Stimulated activated CD4-positive, alpha-beta T cell treated with anti-CD3 and anti-CD28 coated beads, Interleukin-4, amount 100 ng/mL, for 24 hours (primary cell): ENCODE results near the gene LAMB4.
A peak's percentile ranks its signal among the peaks of the same experiment; 100 is the strongest.

Experiments used
- DNase-seq: peaks from one replicate; pipeline ENCODE4 v3.0.0-alpha.2; 2020

LAMB4 gene

GRCh38 chr7:108140671-108141070, 10.5 kb upstream of the LAMB4 start:
- DNase-seq, result no peak

- no peak for DNase-seq
Measured at GRCh38 chr7:108138911-108139310, 8.8 kb upstream of the LAMB4 start.

- DNase-seq, result no peak
Measured at GRCh38 chr7:108137993-108138392, 7.8 kb upstream of the LAMB4 start.

GRCh38 chr7:108137040-108137439, 6.9 kb upstream of the LAMB4 start:
- no peak for DNase-seq

GRCh38 chr7:108136191-108136688, 6.1 kb upstream of the LAMB4 start:
- no peak for DNase-seq

GRCh38 chr7:108135446-108136190, 5.5 kb upstream of the LAMB4 start:
- peak; percentile 15 for DNase-seq

- no peak for DNase-seq
Measured at GRCh38 chr7:108134486-108134885, 4.3 kb upstream of the LAMB4 start.

GRCh38 chr7:108132551-108133265, 2.5 kb upstream of the LAMB4 start:
- DNase-seq, result no peak

- no peak for DNase-seq
Measured at GRCh38 chr7:108129018-108129965, 869 bp downstream of the LAMB4 start.

GRCh38 chr7:108128514-108128913, 1.6 kb downstream of the LAMB4 start:
- no peak for DNase-seq

- no peak for DNase-seq
Measured at GRCh38 chr7:108127461-108127860, 2.7 kb downstream of the LAMB4 start.

GRCh38 chr7:108124820-108125219, 5.3 kb downstream of the LAMB4 start:
- no peak for DNase-seq

- no peak for DNase-seq
Measured at GRCh38 chr7:108122181-108122580, 8.0 kb downstream of the LAMB4 start.

GRCh38 chr7:108120933-108121332, 9.2 kb downstream of the LAMB4 start:
- DNase-seq, result no peak

GRCh38 chr7:108120196-108120595, 10.0 kb downstream of the LAMB4 start:
- DNase-seq, result no peak

GRCh38 chr7:108118959-108119358, 11.2 kb downstream of the LAMB4 start:
- DNase-seq, result no peak

- DNase-seq, result no peak
Measured at GRCh38 chr7:108114117-108114841, 15.9 kb downstream of the LAMB4 start.

GRCh38 chr7:108112683-108113082, 17.5 kb downstream of the LAMB4 start:
- no peak for DNase-seq

GRCh38 chr7:108109221-108109908, 20.8 kb downstream of the LAMB4 start:
- DNase-seq, result no peak

- no peak for DNase-seq
Measured at GRCh38 chr7:108108131-108108530, 22.0 kb downstream of the LAMB4 start.

GRCh38 chr7:108104324-108104723, 25.8 kb downstream of the LAMB4 start:
- no peak for DNase-seq
